A673 (cell line): ENCODE data around the gene SLC35B2. TPM values are rescaled to one million over a fixed set of nuclear protein-coding genes. Genes with fewer than 3 reads are reported as not detected.

Experiments used
- Bru-seq: library from RNA; stranded (reverse); fragments of 400-500 nt; gene quantifications from one replicate; lab custom pipeline; 2021; lab: Mats Ljungman, UMichigan
- BruChase-seq, 2 experiments: library from RNA; stranded (reverse); fragments of 400-500 nt; gene quantifications; one replicate each; lab custom pipeline; 2021; lab: Mats Ljungman, UMichigan
- BruUV-seq: library from RNA; stranded (reverse); fragments of 400-500 nt; replicated peaks from 2 replicates; lab custom pipeline; 2021; lab: Mats Ljungman, UMichigan
- CTCF ChIA-PET: fragments of 300-600 bp; sonication (Branson Sonifier 250); formaldehyde crosslinking; loops from one replicate; lab custom pipeline; 2022; ENCODE audit warnings: antibody characterized with exemption; lab: Charles Lee
- POLR2A ChIA-PET: fragments of 300-600 bp; sonication (Branson Sonifier 250); formaldehyde crosslinking; loops from one replicate; lab custom pipeline; 2022; ENCODE audit warnings: antibody characterized with exemption; ENCODE audit not compliant: low non-redundant PET; lab: Charles Lee
- DNase-seq: peaks from one replicate; pipeline ENCODE4 v3.0.0-alpha.2; 2015; ENCODE audit warnings: low spot score
- H3K27ac ChIP-seq: fragments of 200-600 bp; sonication (generic); 2 replicates; pipeline ENCODE4 v1.5.1; 2016; ENCODE audit warnings: mixed run types, low read depth, mild to moderate bottlenecking, mixed read lengths, antibody characterized with exemption, low read length; ENCODE audit not compliant: poor library complexity, severe bottlenecking
- H3K27me3 ChIP-seq: fragments of 200-600 bp; sonication (generic); replicated peaks from 2 replicates; pipeline ENCODE4 v1.6.1; 2017; ENCODE audit warnings: mixed run types, low read depth, mild to moderate bottlenecking, mixed read lengths, antibody characterized with exemption, low read length; ENCODE audit not compliant: insufficient read depth, poor library complexity
- H3K36me3 ChIP-seq: fragments of 200-600 bp; sonication (generic); 2 replicates; pipeline ENCODE4 v1.6.1; 2016; ENCODE audit warnings: mixed run types, mild to moderate bottlenecking, mixed read lengths, antibody characterized with exemption, low read length; ENCODE audit not compliant: insufficient read depth, poor library complexity, severe bottlenecking
- H3K4me1 ChIP-seq: fragments of 200-600 bp; sonication (generic); 2 replicates; pipeline ENCODE4 v1.6.1; 2017; ENCODE audit warnings: mixed run types, mild to moderate bottlenecking, mixed read lengths, antibody characterized with exemption, low read length; ENCODE audit not compliant: insufficient read depth, poor library complexity, severe bottlenecking
- H3K4me3 ChIP-seq: fragments of 200-600 bp; sonication (generic); 2 replicates; pipeline ENCODE4 v1.5.1; 2016; ENCODE audit warnings: low read depth, mixed run types, mild to moderate bottlenecking, mixed read lengths, low read length; ENCODE audit not compliant: poor library complexity, severe bottlenecking
- H3K9me3 ChIP-seq: fragments of 200-600 bp; sonication (generic); 2 replicates; pipeline ENCODE4 v1.6.1; 2016; ENCODE audit warnings: mixed run types, low read depth, mild to moderate bottlenecking, mixed read lengths, antibody characterized with exemption, low read length; ENCODE audit not compliant: poor library complexity, severe bottlenecking
- CTCF ChIP-seq: fragments of 300-800, 200-600 bp; sonication (generic); conservative IDR thresholded peaks from 2 replicates; pipeline ENCODE4 v1.5.1; 2017; ENCODE audit warnings: low read depth, mild to moderate bottlenecking, antibody characterized with exemption, low read length, moderate library complexity, mixed read lengths
- EZH2 ChIP-seq: fragments of 200-600 bp; sonication (generic); IDR thresholded peaks from 2 replicates; pipeline ENCODE4 v1.6.1; 2017; ENCODE audit warnings: borderline replicate concordance, low read depth, mild to moderate bottlenecking, mixed read lengths, antibody characterized with exemption, low read length; ENCODE audit not compliant: poor library complexity, severe bottlenecking
- intact Hi-C: fragments of 100-400 bp; cut with micrococcal nuclease; formaldehyde crosslinking; loops from one replicate; pipeline ENCODE4 v1.10.0; 2022; ENCODE audit not compliant: unreplicated experiment
- long read RNA-seq: library from polyadenylated mRNA; stranded (forward); transcript quantifications from one replicate; pipeline ENCODE4 v2.0.0, GENCODE V29; 2022
- total RNA-seq: library from RNA; stranded (reverse); gene quantifications from 2 replicates; pipeline ENCODE4 v1.2.3, GENCODE V29; 2021

The SLC35B2 gene
- total RNA-seq: 45.8 and 52.0 TPM in 2 replicates
- percentile 64 among the genes with signal in this experiment for Bru-seq, nascent RNA
- BruChase-seq, experiment 1, labeled RNA remaining after a 2-hour chase: percentile 76 among the genes with signal in this experiment
- percentile 92 among the genes with signal in this experiment for BruChase-seq, experiment 2, labeled RNA remaining after a 6-hour chase
- long read RNA-seq, transcript SLC35B2-202 (4 exons, 2,043 nt): major isoform, 150 of 179 reads
- long read RNA-seq, partial matches to known transcripts: 6 of 179 reads
- long read RNA-seq, other reads (novel, unspliced or antisense): 17 of 179 reads

GRCh38 chr6:44257025-44257752, at the start of gene SLC35B2:
SLC35B2 (minus strand) TSS chr6:44257528; CDS start chr6:44257410, 118 bp downstream.
- DNase-seq: peak; percentile 82

GRCh38 chr6:44306710-44307109, 49.4 kb upstream of the SLC35B2 start:
- no peak overlapping the region for H3K4me3 ChIP-seq
- H3K9me3 ChIP-seq: no peaks in the 10 kb centered on the region
- ChIA-PET POLR2A (interaction anchor here (0.6 kb wide), 1 partner anchor 946 kb away, joined by 4 read pairs; no protein-coding TSS in a partner anchor), CTCF (no interaction called here)
- no peak overlapping the region for H3K27ac ChIP-seq
- DNase-seq: no peak
- no peaks in the 10 kb centered on the region for H3K4me1 ChIP-seq
- no peaks in the 10 kb centered on the region for H3K27me3 ChIP-seq
- peaks cover 64% of the 10 kb centered on the region for H3K36me3 ChIP-seq
- no TSS peak for BruUV-seq
- TF ChIP-seq CTCF (no peak), EZH2 (no peak)
- intact Hi-C loops: no loop called here

More at GRCh38 chr6:44257025-44257752, at the start of gene SLC35B2:
- TF ChIP-seq CTCF (peak; percentile 59), EZH2 (no peak)
- no TSS peak for BruUV-seq
- Histone ChIP-seq H3K4me3 (peak within 1 kb of the TSS; percentile 99), H3K9me3 (no peaks in the 10 kb centered on the region), H3K4me1 (peaks cover 10% of the 10 kb centered on the region), H3K27me3 (no peaks in the 10 kb centered on the region), H3K27ac (peak within 1 kb of the TSS; percentile 90), H3K36me3 (peaks cover 32% of the 10 kb centered on the region)
- ChIA-PET CTCF (interaction anchor here (0.5 to 1.1 kb wide), 4 partner anchors 10 to 130 kb away, joined by 3 to 9 read pairs (median 4); partner anchors contain the start of genes HSP90AB1, MRPL14 and TMEM63B), POLR2A (interaction anchor here (0.5 to 0.9 kb wide), 4 partner anchors 10 to 487 kb away, joined by 3 to 8 read pairs (median 4); partner anchors contain the start of genes HSP90AB1, TMEM151B and VEGFA)
- intact Hi-C loops: no loop called here

- Histone ChIP-seq H3K9me3 (no peaks in the 10 kb centered on the region), H3K4me3 (no peak overlapping the region), H3K4me1 (no peaks in the 10 kb centered on the region), H3K36me3 (peaks cover 61% of the 10 kb centered on the region), H3K27ac (peak overlapping the region; percentile 47), H3K27me3 (no peaks in the 10 kb centered on the region)
- DNase-seq: no peak
- intact Hi-C loops: loop anchor here (2.0 kb wide), 1 partner anchor 36 kb away; no protein-coding TSS in a partner anchor
- ChIA-PET POLR2A (no interaction called here), CTCF (interaction anchor here (1.1 to 2.1 kb wide), 4 partner anchors 8 to 209 kb away, joined by 3 to 18 read pairs (median 6); partner anchors contain the start of genes AARS2 and TMEM151B)
- BruUV-seq: no TSS peak
- TF ChIP-seq CTCF (no peak), EZH2 (no peak)
Observed at GRCh38 chr6:44305200-44305725, 47.9 kb upstream of the SLC35B2 start.
